HG02678 (cell line): ENCODE measurements around the gene RNF212B.
"Not testable (repeated sequence)": the region's sequence is repeated elsewhere in the genome, so short reads cannot be mapped to it uniquely, and the experiment has no call there.

Experiments used
- ATAC-seq: cut with Tn5 transposase; IDR thresholded peaks from one replicate; pipeline ENCODE4 v1.9.1; 2021; ENCODE audit warnings: mild to moderate bottlenecking, moderate library complexity; ENCODE audit not compliant: unreplicated experiment

The RNF212B gene

GRCh38 chr14:23242076-23242475, 4.3 kb downstream of the RNF212B start:
- ATAC-seq: no peak

GRCh38 chr14:23243066-23243465, 5.3 kb downstream of the RNF212B start:
- ATAC-seq: no peak

- no peak for ATAC-seq
Observed at GRCh38 chr14:23245282-23245681, 7.5 kb downstream of the RNF212B start.

GRCh38 chr14:23248601-23249000, 10.9 kb downstream of the RNF212B start:
- no peak for ATAC-seq

- ATAC-seq: no peak
Observed at GRCh38 chr14:23249824-23250223, 12.1 kb downstream of the RNF212B start.

- ATAC-seq: no peak
Observed at GRCh38 chr14:23252006-23252405, 14.3 kb downstream of the RNF212B start.

GRCh38 chr14:23252420-23253333, 14.9 kb downstream of the RNF212B start:
- ATAC-seq: no peak

GRCh38 chr14:23258256-23258655, 20.5 kb downstream of the RNF212B start:
- no peak for ATAC-seq

GRCh38 chr14:23259426-23259825, 21.7 kb downstream of the RNF212B start:
- no peak for ATAC-seq

- ATAC-seq: not testable (repeated sequence)
Observed at GRCh38 chr14:23260849-23261248, 23.1 kb downstream of the RNF212B start.

GRCh38 chr14:23269193-23269592, 31.5 kb downstream of the RNF212B start:
- no peak for ATAC-seq

- ATAC-seq: no peak
Observed at GRCh38 chr14:23275412-23275811, 37.7 kb downstream of the RNF212B start.

GRCh38 chr14:23277189-23277588, 39.5 kb downstream of the RNF212B start:
- ATAC-seq: no peak

- ATAC-seq: not testable (repeated sequence)
Observed at GRCh38 chr14:23277928-23278327, 40.2 kb downstream of the RNF212B start.

- ATAC-seq: no peak
Observed at GRCh38 chr14:23281247-23281646, 43.5 kb downstream of the RNF212B start.

GRCh38 chr14:23284654-23285529, 47.2 kb downstream of the RNF212B start:
- no peak for ATAC-seq

- ATAC-seq: peak; percentile 28
Observed at GRCh38 chr14:23285530-23286019, 47.8 kb downstream of the RNF212B start.

- ATAC-seq: peak; percentile 97
Observed at GRCh38 chr14:23286020-23286901, 48.5 kb downstream of the RNF212B start, which contains the start of gene HOMEZ. HOMEZ (minus strand) TSS chr14:23286132; CDS start chr14:23285952, 180 bp downstream.

- ATAC-seq: no peak
Observed at GRCh38 chr14:23286902-23287479, 49.3 kb downstream of the RNF212B start.
